Embryonic facial prominence (tissue), 1 donor: ENCODE results near the gene PIGZ.

Experiments used
- DNase-seq: peaks from one replicate; pipeline ENCODE4 v3.0.0-alpha.2; 2016; ENCODE audit errors: extremely low spot score

PIGZ gene

GRCh38 chr3:196983186-196983585, 14.6 kb upstream of the PIGZ start:
- DNase-seq: no peak

- no peak for DNase-seq
Observed at GRCh38 chr3:196981657-196982056, 13.0 kb upstream of the PIGZ start.

DNA sequence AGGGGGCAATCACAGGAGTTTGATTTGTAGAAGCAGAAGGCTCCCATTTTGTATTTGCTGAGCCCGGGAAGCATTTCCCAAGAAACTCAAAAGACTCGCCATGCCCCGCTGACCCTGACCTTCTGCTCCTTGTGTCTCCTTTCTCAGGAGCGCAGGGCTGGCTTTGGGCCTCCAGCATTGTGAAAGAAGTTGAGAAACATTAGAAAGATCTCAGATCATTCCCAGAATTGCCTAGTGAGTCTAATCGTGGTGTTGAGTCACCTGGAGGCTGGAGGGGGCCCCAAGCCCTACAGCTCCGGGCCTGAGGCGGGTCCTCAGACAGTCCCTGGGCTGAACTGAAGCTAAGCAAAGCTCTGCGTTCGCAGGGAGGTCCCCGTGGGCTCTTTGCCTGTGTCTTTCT, 10.9 kb upstream of the PIGZ start:
- no peak for DNase-seq

DNA sequence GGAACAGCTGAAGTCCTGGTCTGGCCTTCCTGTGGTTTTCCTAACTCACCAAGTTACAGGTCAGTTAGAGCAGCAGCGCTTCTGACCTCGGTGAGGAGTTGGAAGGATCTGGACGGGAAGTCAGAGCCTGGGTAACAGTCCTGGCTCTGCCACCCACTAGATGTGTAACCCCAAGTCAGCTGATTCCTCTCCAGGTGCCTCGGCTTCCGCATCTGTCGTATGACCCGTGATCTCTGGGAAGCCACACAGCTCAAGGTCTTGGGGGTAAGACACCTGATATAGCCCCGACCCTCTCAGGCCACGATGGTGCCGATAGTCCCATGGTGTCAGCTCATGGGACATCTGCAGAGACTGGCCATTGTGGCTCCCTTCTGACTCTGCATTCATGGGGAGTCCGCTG, 8.3 kb upstream of the PIGZ start:
- DNase-seq: no peak

DNA sequence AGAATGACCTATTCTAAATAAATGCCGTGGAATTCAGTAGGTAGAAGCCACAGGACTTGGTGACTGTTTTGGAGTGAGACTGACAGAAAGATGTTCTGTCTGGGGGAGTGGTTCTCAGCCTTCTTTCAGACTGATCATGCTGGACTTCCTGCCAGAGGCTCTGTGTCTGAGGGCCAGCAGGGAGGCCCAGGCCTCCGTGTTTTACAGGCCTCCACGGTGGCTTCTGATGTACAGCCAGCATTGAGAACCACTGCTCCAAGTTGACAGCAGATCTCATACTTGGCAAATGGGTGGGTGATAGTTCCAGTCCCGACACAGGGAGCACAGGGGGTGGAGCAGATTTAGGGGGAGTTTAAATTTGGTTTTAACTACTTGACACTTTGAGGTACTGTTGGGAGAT, 6.7 kb upstream of the PIGZ start:
- no peak for DNase-seq

GRCh38 chr3:196974661-196975060, 6.0 kb upstream of the PIGZ start:
- no peak for DNase-seq

DNA sequence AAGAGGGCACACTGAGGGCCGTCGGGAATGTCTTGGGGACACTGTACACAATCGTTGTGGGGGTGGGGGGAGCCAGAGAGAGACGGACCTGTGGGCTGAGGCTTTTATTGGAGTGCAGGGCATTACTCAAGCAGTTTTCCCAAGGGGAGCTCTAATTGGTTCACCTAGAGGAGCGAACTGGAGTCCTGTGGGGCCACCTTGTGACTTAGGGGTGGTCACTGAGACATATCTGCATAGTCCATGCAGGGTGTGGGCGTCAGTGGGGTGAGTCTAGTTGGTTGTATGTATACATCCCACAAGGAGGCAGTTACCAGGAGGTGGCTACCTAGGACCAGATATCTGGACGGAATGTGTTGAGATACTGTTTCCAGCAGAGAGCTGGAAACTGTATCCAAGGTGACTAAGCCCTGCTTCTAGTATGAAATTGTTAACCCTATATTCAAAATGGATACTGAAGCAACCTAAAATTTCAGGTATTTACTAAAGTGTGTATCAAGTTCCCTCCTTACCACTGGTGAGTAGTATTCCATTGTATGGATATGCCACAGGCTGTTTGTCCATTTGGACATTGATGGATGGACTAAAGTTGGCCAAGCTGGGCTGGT, 2.6 kb upstream of the PIGZ start:
- no peak for DNase-seq

- no peak for DNase-seq
Observed at GRCh38 chr3:196970547-196971093, 2.0 kb upstream of the PIGZ start.

DNA sequence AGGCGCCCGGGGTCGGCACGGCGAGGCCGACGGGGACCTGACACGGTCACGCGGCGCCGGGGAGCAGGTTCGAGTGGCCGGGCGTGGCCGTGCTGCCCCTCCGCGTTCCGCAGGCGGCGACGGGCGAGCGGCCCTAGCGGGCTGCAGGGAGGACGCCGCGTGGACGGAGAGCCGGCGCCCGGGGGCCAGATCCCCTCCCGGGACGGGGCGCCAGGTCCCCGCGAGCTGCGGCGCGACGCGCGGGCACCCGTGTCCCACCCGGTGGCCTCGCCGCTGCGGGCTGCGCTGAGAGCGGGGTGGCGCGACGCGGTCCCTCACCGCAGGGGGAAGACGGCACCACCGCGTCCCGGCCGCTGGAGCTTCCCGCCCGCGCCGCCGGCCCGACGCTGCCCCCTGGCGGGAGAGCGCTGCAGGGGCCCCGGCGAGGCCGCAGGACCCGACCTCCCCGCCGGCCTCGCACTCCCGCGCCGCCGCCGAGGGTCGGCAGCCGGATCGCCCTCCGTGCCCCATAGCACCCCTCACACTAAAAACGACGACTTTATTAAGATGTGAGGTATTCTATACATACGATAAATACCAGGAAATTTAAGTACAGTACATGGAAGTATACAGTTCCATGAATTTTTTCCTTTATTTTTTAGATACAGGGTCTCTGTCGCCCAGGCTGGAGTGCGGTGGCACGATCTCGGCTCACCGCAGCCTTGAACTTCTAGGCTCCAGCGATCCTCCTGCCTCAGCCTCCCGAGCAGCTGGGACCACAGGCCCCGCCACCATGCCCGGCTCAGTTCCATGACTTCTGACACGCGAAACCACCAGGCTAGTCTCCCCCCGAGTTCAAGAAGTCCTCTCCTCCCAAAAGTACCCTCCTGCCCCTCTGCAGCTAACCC, 1.3 kb upstream of the PIGZ start:
- DNase-seq: no peak

GRCh38 chr3:196969134-196969659, 564 bp upstream of the PIGZ start:
- DNase-seq: no peak

GRCh38 chr3:196967412-196968232, 1.0 kb downstream of the PIGZ start:
- DNase-seq: no peak

GRCh38 chr3:196966526-196967401, 1.9 kb downstream of the PIGZ start:
- DNase-seq: no peak

- no peak for DNase-seq
Observed at GRCh38 chr3:196965804-196966173, 2.8 kb downstream of the PIGZ start.

DNA sequence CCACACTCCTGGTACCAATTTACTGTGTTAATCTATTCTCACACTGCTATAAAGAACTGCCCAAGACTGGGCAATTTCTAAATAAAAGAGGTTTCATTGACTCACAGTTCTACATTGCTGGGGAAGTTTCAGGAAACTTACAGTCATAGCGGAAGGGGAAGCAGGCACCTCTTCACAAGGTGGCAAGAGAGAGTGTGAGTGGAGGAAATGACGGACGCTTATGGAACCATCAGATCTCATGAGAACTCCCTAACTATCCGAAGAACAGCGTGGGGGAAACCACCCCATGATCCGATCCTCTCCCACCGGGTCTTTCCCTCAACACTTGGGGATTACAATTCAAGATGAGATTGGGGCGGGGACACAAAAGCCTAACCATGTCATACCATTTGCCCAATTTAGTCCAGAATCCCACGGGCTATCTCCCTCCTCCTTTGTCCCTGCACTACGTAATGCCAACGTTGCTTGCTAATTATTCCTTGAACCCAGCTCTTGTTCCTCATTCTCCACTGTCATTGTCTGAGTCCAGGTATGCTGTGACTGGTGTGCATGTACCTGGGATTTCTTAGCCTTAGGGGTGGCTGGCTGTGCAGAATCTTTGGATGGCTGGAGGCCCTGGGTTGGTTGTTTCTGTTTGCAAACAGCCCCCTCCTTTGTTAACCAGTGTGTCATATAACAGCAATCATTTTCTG, 3.4 kb downstream of the PIGZ start:
- DNase-seq: no peak

DNA sequence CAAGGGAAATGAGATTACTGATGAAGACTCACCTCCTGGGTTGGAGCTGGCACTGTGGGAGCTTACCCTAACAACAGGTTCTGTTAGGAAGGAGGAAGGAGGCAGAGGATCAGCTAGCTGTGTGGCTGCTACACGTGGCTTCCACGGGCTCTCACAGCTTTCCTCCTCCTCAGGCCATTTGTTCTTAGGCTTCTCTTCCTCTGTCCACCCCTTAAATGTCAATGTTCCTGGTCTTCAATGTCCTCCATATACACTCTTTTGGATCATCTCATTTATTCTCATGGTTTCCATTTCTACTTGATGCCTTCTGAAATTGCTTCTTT, 5.0 kb downstream of the PIGZ start:
- DNase-seq: no peak

GRCh38 chr3:196962930-196963630, 5.6 kb downstream of the PIGZ start:
- DNase-seq: no peak

DNA sequence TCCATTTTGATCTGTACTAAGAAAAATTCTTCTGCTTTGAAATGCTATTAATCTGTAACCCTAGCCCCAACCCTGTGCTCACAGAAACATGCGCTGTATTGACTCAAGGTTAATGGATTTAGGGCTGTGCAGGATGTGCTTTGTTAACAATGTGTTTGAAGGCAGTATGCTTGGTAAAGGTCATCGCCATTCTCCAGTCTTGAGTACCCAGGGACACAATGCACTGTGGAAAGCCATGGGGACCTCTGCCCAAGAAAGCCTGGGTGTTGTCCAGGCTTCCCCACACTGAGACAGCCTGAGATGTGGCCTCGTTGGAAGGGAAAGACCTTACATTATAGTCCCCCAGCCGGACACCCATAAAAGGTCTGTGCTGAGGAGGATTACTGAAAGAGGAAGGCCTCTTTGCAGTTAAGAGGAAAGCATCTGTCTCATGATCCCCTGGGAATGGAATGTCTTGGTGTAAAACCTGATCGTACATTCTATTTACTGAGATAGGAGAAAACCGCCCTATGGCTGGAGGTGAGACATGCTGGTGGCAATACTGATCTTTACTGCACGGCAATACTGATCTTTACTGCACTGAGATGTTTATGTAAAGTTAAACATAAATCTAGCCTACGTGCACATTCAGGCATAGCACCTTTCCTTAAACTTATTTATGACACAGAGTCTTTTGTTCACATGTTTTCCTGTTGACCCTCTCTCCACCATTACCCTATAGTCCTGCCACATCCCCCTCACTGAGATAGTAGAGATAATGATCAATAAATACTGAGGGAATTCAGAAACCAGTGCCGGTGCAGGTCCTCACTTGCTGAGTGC, 6.3 kb downstream of the PIGZ start:
- no peak for DNase-seq

DNA sequence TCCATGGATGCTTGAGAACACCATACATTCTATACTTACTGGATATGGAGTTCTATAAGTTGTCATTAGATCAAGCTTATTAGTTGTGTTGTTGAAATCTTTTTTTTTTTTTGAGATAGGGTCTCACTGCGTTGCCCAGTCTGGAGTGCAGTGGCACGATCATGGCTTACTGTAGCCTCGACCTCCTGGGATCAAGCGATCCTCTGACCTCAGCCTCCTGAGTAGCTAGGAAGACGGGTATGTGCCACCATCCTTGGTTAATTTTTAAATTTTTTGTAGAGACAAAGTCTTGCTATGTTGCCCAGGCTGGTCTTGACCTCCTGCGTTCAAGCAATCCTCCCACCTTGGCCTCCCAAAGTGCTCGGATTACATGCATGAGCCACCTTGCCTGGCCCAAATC, 13.8 kb downstream of the PIGZ start:
- DNase-seq: no peak

GRCh38 chr3:196951371-196951770, 17.3 kb downstream of the PIGZ start:
- no peak for DNase-seq
